AG20443 (cell line): ENCODE results near the gene CBX5.
"Not testable (repeated sequence)": the region's sequence is repeated elsewhere in the genome, so short reads cannot be mapped to it uniquely, and the experiment has no call there.

ENCODE experiments used
- DNase-seq: peaks from one replicate; pipeline ENCODE4 v3.0.0; 2012; ENCODE audit warnings: low spot score, mixed read lengths

CBX5 gene

GRCh38 chr12:54279632-54280467, at the start of gene CBX5:
TSS of gene CBX5 (minus strand) at chr12:54280122. CDS start at chr12:54257650, 22,472 bp downstream.
- peak; percentile 100 for DNase-seq

- no peak for DNase-seq
Measured at GRCh38 chr12:54328595-54329337, 48.8 kb upstream of the CBX5 start.

GRCh38 chr12:54325442-54326109, 45.7 kb upstream of the CBX5 start:
- not testable (repeated sequence) for DNase-seq

GRCh38 chr12:54324617-54325441, 44.9 kb upstream of the CBX5 start, which contains the start of gene COPZ1:
TSS of gene COPZ1 (plus strand) at chr12:54325131. CDS start at chr12:54325164, 33 bp downstream.
- peak; percentile 96 for DNase-seq

GRCh38 chr12:54321363-54321762, 41.4 kb upstream of the CBX5 start:
- no peak for DNase-seq

- not testable (repeated sequence) for DNase-seq
Measured at GRCh38 chr12:54312309-54312708, 32.4 kb upstream of the CBX5 start.

GRCh38 chr12:54311051-54311450, 31.1 kb upstream of the CBX5 start:
- DNase-seq = no peak

- DNase-seq = peak; percentile 64
Measured at GRCh38 chr12:54306925-54307741, 27.2 kb upstream of the CBX5 start.

GRCh38 chr12:54304187-54304810, 24.4 kb upstream of the CBX5 start:
- peak; percentile 82 for DNase-seq

GRCh38 chr12:54303640-54304039, 23.7 kb upstream of the CBX5 start:
- DNase-seq = no peak

- DNase-seq = no peak
Measured at GRCh38 chr12:54301428-54302048, 21.6 kb upstream of the CBX5 start.

- DNase-seq = peak; percentile 82
Measured at GRCh38 chr12:54300732-54301427, 21.0 kb upstream of the CBX5 start, which contains the start of gene NFE2. TSS of gene NFE2 (minus strand) at chr12:54301015. CDS start at chr12:54295248, 5,767 bp downstream.

- DNase-seq = no peak
Measured at GRCh38 chr12:54300225-54300731, 20.4 kb upstream of the CBX5 start.

- DNase-seq = peak; percentile 40
Measured at GRCh38 chr12:54299515-54300224, 19.7 kb upstream of the CBX5 start.

- no peak for DNase-seq
Measured at GRCh38 chr12:54298904-54299303, 19.0 kb upstream of the CBX5 start.

- no peak for DNase-seq
Measured at GRCh38 chr12:54296393-54297099, 16.6 kb upstream of the CBX5 start.

- DNase-seq = no peak
Measured at GRCh38 chr12:54294953-54295566, 15.1 kb upstream of the CBX5 start.
